Ovary (tissue), 3 donors: Measurements from ENCODE around the gene HECTD1.

ENCODE experiments used
- EP300 ChIP-seq: sonication (generic); formaldehyde crosslinking; IDR thresholded peaks from one replicate; pipeline ENCODE4 v1.6.1; 2017; ENCODE audit warnings: antibody characterized with exemption
- POLR2A ChIP-seq: fragments of 450-650 bp; IDR thresholded peaks from one replicate; pipeline ENCODE4 v1.6.1; 2017; ENCODE audit warnings: antibody characterized with exemption, mild to moderate bottlenecking, moderate library complexity
- TF ChIP-seq, protein P1 (sequence below), 3 donors: fragments of 450-650 bp in 2 of 3; fragments of 200-600 bp in 1 of 3; IDR thresholded peaks; one replicate each; pipeline versions ENCODE4 v1.5.1 to v1.8.0; 2016 to 2022; ENCODE audit warnings: antibody characterized with exemption in 3 of 3, mild to moderate bottlenecking in 1 of 3
- donor health status: DM: no; HTN: no; CAD: no.

DNA sequence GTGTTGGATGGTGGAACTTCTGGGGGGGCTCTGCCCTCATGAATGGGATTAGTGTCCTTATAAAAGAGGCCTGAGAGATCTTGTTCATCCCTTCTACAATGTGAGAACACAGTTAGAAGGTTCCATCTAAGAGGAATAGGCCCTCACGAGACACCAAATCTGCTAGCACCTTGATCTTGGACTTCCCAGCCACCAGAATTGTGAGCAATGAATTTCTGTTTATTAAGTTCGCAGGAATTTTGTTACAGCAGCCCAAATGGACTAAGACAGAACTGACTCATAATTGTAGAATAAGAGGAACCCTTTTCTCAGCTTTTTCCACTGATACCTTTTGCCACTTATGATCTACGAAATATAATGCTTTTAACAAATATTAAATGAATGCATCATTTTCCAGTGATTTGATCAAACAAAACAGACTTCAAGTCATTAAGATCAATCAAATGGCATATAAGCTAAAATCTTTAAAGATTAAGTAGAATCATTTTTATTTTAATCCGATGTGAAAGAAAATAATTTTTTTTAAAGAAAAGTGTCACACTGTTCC lies 68.2 kb downstream of the HECTD1 start:
- TF ChIP-seq, protein P1, sequence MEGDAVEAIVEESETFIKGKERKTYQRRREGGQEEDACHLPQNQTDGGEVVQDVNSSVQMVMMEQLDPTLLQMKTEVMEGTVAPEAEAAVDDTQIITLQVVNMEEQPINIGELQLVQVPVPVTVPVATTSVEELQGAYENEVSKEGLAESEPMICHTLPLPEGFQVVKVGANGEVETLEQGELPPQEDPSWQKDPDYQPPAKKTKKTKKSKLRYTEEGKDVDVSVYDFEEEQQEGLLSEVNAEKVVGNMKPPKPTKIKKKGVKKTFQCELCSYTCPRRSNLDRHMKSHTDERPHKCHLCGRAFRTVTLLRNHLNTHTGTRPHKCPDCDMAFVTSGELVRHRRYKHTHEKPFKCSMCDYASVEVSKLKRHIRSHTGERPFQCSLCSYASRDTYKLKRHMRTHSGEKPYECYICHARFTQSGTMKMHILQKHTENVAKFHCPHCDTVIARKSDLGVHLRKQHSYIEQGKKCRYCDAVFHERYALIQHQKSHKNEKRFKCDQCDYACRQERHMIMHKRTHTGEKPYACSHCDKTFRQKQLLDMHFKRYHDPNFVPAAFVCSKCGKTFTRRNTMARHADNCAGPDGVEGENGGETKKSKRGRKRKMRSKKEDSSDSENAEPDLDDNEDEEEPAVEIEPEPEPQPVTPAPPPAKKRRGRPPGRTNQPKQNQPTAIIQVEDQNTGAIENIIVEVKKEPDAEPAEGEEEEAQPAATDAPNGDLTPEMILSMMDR (IDR thresholded peaks at IDR 0.05): no peak
- TF ChIP-seq POLR2A: no peak
- TF ChIP-seq EP300: no peak
